Mesothelial cell of epicardium (in vitro differentiated cells): ENCODE data around the gene CFDP1. TPM values are rescaled to one million over a fixed set of nuclear protein-coding genes. Genes with fewer than 3 reads are reported as not detected.

Experiments
- DNase-seq, 2 experiments: peaks; one replicate each; pipeline ENCODE4 v3.0.0; 2021; ENCODE audit warnings: low spot score in 2 of 2; ENCODE audit not compliant: unreplicated experiment in 2 of 2
- H3K27ac Mint-ChIP-seq: 2 replicates; pipeline ENCODE4 v1.8.0; 2021; ENCODE audit warnings: mixed read lengths
- H3K27me3 Mint-ChIP-seq: 2 replicates; pipeline ENCODE4 v1.8.0; 2021; ENCODE audit warnings: low read depth, mixed read lengths
- H3K36me3 Mint-ChIP-seq: 2 replicates; pipeline ENCODE4 v1.8.0; 2021; ENCODE audit warnings: mixed read lengths
- H3K4me1 Mint-ChIP-seq: 2 replicates; pipeline ENCODE4 v1.8.0; 2021; ENCODE audit warnings: mixed read lengths
- H3K4me3 Mint-ChIP-seq: 2 replicates; pipeline ENCODE4 v1.8.0; 2021; ENCODE audit warnings: mild to moderate bottlenecking, moderate library complexity, mixed read lengths
- H3K9me3 Mint-ChIP-seq: 2 replicates; pipeline ENCODE4 v1.8.0; 2021; ENCODE audit warnings: mixed read lengths
- total RNA-seq: library from RNA; stranded (reverse); gene quantifications from 3 replicates; pipeline ENCODE4 v1.2.1, GENCODE V29; 2021
- TF ChIP-seq, protein P1 (sequence below): fragments of 200-600 bp; sonication (generic); IDR thresholded peaks from one replicate; pipeline ENCODE4 v1.5.0; 2021; ENCODE audit warnings: antibody characterized with exemption; ENCODE audit not compliant: unreplicated experiment

CFDP1 gene
- total RNA-seq, 1 donor from 2014 or later, result 89.1 TPM

DNA sequence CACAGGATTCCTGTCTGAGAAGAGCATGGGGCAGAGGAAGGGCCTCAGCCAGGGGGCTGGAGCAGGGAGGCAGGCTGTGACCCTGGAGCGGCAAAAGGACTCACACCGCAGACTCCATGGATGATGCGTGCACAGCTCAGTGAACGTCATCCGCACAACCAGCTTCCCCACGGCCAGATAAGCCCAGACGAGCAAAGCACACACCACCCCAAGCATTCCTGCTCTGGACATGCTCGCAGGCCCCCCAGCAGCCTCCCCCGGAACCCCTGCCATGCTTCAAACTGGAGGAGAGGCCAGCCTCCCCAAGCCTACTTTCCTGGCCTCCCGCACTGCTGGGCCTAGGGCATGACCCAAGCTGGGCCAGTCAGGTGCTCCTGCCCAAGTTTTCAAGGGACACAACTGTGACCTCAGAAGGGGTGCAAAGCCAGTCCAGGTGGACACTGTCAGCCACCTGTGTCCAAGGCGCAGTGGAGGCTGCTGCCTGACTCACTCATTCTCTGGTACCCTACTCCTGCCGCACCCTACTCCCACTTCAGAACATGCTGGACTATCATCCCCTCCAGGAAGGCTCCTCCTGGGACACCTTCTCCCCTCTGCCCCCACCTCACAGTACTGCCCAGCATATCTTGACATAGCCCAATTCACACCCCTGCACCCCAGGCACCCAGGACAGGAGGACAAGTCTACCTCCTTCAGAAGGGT lies 186.6 kb downstream of the CFDP1 start:
- Mint-ChIP-seq H3K9me3 (no peaks in the 10 kb centered on the region), H3K36me3 (peaks cover 6% of the 10 kb centered on the region), H3K27ac (peak overlapping the region; percentile 95), H3K27me3 (no peaks in the 10 kb centered on the region), H3K4me3 (no peak overlapping the region), H3K4me1 (peaks cover 60% of the 10 kb centered on the region)
- no peak for DNase-seq
- TF ChIP-seq, protein P1, sequence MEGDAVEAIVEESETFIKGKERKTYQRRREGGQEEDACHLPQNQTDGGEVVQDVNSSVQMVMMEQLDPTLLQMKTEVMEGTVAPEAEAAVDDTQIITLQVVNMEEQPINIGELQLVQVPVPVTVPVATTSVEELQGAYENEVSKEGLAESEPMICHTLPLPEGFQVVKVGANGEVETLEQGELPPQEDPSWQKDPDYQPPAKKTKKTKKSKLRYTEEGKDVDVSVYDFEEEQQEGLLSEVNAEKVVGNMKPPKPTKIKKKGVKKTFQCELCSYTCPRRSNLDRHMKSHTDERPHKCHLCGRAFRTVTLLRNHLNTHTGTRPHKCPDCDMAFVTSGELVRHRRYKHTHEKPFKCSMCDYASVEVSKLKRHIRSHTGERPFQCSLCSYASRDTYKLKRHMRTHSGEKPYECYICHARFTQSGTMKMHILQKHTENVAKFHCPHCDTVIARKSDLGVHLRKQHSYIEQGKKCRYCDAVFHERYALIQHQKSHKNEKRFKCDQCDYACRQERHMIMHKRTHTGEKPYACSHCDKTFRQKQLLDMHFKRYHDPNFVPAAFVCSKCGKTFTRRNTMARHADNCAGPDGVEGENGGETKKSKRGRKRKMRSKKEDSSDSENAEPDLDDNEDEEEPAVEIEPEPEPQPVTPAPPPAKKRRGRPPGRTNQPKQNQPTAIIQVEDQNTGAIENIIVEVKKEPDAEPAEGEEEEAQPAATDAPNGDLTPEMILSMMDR, result no peak

DNA sequence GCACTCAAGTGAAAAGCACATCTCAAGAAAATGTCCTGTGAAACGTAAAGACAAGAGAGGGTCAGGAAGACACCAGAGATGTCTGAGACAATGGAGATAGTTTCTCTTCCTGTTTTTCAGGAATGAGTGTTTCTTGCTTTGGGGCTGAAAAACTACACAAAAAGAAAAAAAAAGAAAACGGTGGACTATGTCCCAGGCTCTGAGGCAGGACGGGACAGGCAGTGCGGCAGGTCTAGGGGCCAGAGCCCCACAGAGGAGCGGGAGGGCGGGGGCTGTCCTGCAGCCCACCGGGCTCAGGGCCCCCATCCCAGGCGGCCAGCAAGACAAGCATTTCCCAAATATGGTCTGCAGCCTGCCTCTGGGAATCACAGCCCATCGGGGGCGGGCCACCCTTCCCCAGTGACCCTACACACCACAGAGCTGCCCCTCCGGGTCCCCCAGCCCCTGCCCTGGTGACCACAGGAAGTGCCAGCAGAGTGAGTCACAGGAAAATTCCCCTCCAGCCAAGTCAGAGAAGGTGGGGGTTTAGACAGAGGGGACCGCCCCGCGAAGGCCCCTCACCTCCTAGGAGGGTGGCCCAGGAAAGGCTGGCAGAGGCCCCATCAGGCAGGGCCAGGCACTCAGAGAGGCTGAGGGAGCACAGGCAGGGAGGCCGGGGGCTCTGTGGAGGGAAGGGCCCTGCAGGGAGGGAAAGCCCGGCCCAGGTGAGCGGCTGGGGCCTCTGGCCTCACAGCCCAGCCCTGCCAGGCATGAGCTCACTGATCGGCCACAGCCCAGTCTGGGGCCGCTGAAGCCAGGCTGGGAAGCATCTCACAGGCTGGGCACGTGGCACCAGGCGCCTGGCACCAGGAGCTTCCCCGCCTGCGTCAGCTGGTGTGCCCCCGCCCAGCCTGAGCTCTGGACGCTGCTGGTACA lies 188.2 kb downstream of the CFDP1 start:
- TF ChIP-seq, protein P1, result no peak
- no peaks in the 10 kb centered on the region for H3K27me3 Mint-ChIP-seq
- peaks cover 57% of the 10 kb centered on the region for H3K4me1 Mint-ChIP-seq
- peaks cover 9% of the 10 kb centered on the region for H3K36me3 Mint-ChIP-seq
- DNase-seq, result peak in 1 of 2 experiments; percentile 64
- H3K9me3 Mint-ChIP-seq, result no peaks in the 10 kb centered on the region
- peak overlapping the region; percentile 38 for H3K4me3 Mint-ChIP-seq
- peak overlapping the region; percentile 98 for H3K27ac Mint-ChIP-seq

DNA sequence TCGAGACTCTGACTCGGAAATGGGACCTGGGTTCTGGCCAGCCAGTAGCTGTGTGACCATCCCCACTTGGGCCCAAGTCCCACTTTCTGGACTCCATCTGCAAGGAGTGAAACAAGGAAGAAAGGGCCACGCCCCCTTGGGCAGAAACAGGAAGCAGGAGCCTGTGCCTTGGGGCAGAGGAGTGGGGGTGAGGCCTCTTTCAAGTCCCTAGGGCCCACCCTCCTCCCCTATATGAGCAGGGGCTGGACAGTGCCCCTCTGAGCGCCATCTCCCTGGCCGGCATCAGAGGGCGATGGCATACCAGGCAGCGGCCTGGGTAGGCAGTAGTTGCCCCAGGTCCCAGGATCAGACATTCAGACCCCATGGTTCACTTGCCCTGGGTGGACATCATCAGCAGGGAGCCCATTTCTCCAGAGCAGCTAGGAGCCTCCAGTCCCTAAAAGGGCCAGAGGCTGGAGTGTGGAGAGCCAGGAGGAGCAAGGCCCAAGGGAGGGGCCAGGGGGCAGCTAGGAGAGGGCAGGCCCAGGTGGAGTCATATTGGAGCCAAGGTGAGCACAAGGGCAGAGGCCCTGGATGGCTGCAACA lies 189.0 kb downstream of the CFDP1 start:
- peak overlapping the region; percentile 38 for H3K4me3 Mint-ChIP-seq
- H3K27ac Mint-ChIP-seq, result peak overlapping the region; percentile 98
- no peaks in the 10 kb centered on the region for H3K9me3 Mint-ChIP-seq
- DNase-seq, result no peak
- TF ChIP-seq, protein P1, result no peak
- H3K27me3 Mint-ChIP-seq, result no peaks in the 10 kb centered on the region
- peaks cover 54% of the 10 kb centered on the region for H3K4me1 Mint-ChIP-seq
- peaks cover 9% of the 10 kb centered on the region for H3K36me3 Mint-ChIP-seq

Other genes starting within 250 kb of the CFDP1 start
- not detected in 3 replicates for gene CTRB2, start 226.3 kb downstream of the CFDP1 start, total RNA-seq
- gene CTRB1, start 214.5 kb downstream of the CFDP1 start, total RNA-seq, result not detected in 3 replicates
- 87.3 to 95.9 TPM (median 95.1 TPM) in 3 replicates for gene BCAR1, start 181.9 kb downstream of the CFDP1 start, total RNA-seq
- gene TMEM170A, start 31.2 kb upstream of the CFDP1 start, total RNA-seq, result 37.1 to 40.2 TPM (median 38.4 TPM) in 3 replicates
- 1.9 to 2.4 TPM (median 2.1 TPM) in 3 replicates for gene CHST6, start 61.9 kb upstream of the CFDP1 start, total RNA-seq
- gene CHST5, start 102.6 kb upstream of the CFDP1 start, total RNA-seq, result 0.40 to 0.50 TPM (median 0.49 TPM) in 3 replicates
- 9.2 to 13.0 TPM (median 10.8 TPM) in 3 replicates for gene TMEM231, start 122.7 kb upstream of the CFDP1 start, total RNA-seq
- 71.9 to 75.6 TPM (median 74.9 TPM) in 3 replicates for gene GABARAPL2, start 132.9 kb upstream of the CFDP1 start, total RNA-seq
- 54.5 to 58.7 TPM (median 55.7 TPM) in 3 replicates for gene ADAT1, start 189.8 kb upstream of the CFDP1 start, total RNA-seq
- gene KARS1, start 214.2 kb upstream of the CFDP1 start, total RNA-seq, result 110 to 117 TPM (median 114 TPM) in 3 replicates
- gene TERF2IP, start 214.3 kb upstream of the CFDP1 start, total RNA-seq, result 47.3 to 51.0 TPM (median 49.1 TPM) in 3 replicates
- gene CPHXL2, start 243.5 kb upstream of the CFDP1 start, total RNA-seq, result not detected in 3 replicates